ENCODE measurements around the gene NLGN1. TPM values are rescaled to one million over a fixed set of nuclear protein-coding genes. Genes with fewer than 3 reads are reported as not detected.
A peak's percentile ranks its signal among the peaks of the same experiment; 100 is the strongest.

The NLGN1 gene
- total and polyA plus RNA-seq, 9 of the 15 experiments (the other 6 are each of a cell fraction or from before 2014, with no cell fraction given): under 0.01 to 0.01 TPM; not detected in 7

DNA sequence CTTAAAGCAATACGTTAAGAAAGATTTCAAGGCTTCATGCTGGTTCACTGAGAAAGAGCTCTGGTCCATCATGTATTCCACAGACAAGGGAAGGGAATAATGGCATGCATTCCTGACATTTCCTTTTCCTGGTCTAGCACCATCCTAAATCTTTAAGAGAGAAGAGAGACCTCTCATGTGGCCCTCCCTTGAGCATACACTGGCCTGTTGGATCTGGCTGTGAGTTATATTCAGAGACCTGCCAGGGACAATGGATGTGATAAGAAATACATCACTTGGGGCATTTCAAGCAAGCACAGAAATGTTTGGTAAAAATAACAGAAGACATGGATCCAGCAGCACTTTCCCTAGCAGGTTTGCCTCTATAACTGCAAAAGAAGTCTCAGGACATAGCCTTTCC is 507.8 kb downstream of the NLGN1 start:
- CTCF ChIA-PET (ENCODE audit: low intra/inter-chr PET ratio): no interaction called here

DNA sequence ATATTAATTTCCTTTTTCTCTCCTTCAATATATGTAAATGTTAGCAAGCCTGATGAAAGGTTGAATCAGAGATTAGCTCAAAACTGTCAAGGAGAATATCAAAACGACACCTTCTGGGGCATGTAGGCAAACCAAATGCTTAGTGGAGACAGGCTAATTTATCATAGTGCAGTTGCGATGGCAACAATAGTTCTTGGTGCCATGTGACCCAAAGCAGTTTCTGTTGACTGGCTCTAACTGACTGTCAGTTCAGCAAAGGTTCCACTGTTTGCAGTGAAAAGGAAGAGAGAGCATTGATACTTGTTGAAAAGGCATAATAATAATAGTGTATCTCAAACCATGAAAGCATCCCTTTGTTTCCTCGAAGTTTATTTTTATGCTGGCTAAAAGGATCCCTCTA is 513.9 kb downstream of the NLGN1 start:
- WGBS (ENCODE audit: insufficient coverage, low coverage, missing lambda C conversion rate): 0% methylated on average over 3 of the region's 3 CpGs
- Histone ChIP-seq H2AFZ (ENCODE audit: low read depth, low read length) (no peak overlapping the region), H4K20me1 (replicated peaks; ENCODE audit: control insufficient read depth, insufficient read depth, low read length) (no peaks in the 10 kb centered on the region), H3K9me1 (ENCODE audit: control insufficient read depth, insufficient read depth, low read length) (no peaks in the 10 kb centered on the region), H3K9ac (ENCODE audit: insufficient read depth in 1 of 2, low read depth in 2 of 2, low read length in 2 of 2) (no peak overlapping the region), H3K79me2 (ENCODE audit: control insufficient read depth, insufficient read depth, low read length) (no peaks in the 10 kb centered on the region), H3K9me3 (replicated peaks; ENCODE audit: control insufficient read depth, insufficient read depth, low read depth, low read length) (no peaks in the 10 kb centered on the region), H3K4me3 (no peak overlapping the region), H3K4me2 (ENCODE audit: insufficient read depth, low read length) (no peak overlapping the region), H3K36me3 (ENCODE audit: control insufficient read depth, insufficient read depth, low read length) (no peaks in the 10 kb centered on the region), H3K27ac (ENCODE audit: extremely low read depth, low read depth, low read length) (no peak overlapping the region), H3K27me3 (ENCODE audit: control insufficient read depth in 2 of 2, insufficient read depth in 2 of 2, low read length in 2 of 2) (no peaks in the 10 kb centered on the region), H3K4me1 (replicated peaks in 1 of 2; ENCODE audit: control insufficient read depth in 2 of 2, insufficient read depth in 2 of 2, low read length in 2 of 2) (no peaks in the 10 kb centered on the region)
- FAIRE-seq (no peak), ATAC-seq (no peak), DNase-seq (ENCODE audit: extremely low read depth in 1 of 4, low spot score in 3 of 4) (no peak)
- TF ChIP-seq, protein P1, sequence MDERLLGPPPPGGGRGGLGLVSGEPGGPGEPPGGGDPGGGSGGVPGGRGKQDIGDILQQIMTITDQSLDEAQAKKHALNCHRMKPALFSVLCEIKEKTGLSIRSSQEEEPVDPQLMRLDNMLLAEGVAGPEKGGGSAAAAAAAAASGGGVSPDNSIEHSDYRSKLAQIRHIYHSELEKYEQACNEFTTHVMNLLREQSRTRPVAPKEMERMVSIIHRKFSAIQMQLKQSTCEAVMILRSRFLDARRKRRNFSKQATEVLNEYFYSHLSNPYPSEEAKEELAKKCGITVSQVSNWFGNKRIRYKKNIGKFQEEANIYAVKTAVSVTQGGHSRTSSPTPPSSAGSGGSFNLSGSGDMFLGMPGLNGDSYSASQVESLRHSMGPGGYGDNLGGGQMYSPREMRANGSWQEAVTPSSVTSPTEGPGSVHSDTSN (CRISPR knock-in tag; IDR thresholded peaks at IDR 0.05; ENCODE audit: low read depth): no peak
- TF ChIP-seq, protein P1 (tag; conservative IDR thresholded peaks at IDR 0.05; ENCODE audit: low read depth): 0 out of 2 replicates have a peak, but pooled peaks have one; percentile 34
- TF ChIP-seq MEIS2 (IDR thresholded peaks at IDR 0.05; ENCODE audit: partially characterized antibody) (peak; percentile 27), GATA2 (CRISPR knock-in tag; IDR thresholded peaks at IDR 0.05) (no peak), RFX1 (IDR thresholded peaks at IDR 0.05) (peak; percentile 26; the same call in 1 of the 2 replicates)
- BruUV-seq (replicated peaks): no TSS peak
- in situ Hi-C loops (cut with MboI): no loop called here
- intact Hi-C loops (cut with micrococcal nuclease): no loop called here
- CTCF ChIA-PET (ENCODE audit: low intra/inter-chr PET ratio): no interaction called here
- POLR2A ChIA-PET: no interaction called here

More for the DNA sequence above, 507.8 kb downstream of the NLGN1 start:
- Histone ChIP-seq H2AFZ (ENCODE audit: low read depth, low read length) (no peak overlapping the region), H3K9me3 (replicated peaks; ENCODE audit: control insufficient read depth, insufficient read depth, low read depth, low read length) (no peaks in the 10 kb centered on the region), H3K79me2 (ENCODE audit: control insufficient read depth, insufficient read depth, low read length) (no peaks in the 10 kb centered on the region), H3K36me3 (ENCODE audit: control insufficient read depth, insufficient read depth, low read length) (no peaks in the 10 kb centered on the region), H3K9me1 (ENCODE audit: control insufficient read depth, insufficient read depth, low read length) (no peaks in the 10 kb centered on the region), H3K9ac (ENCODE audit: insufficient read depth in 1 of 2, low read depth in 2 of 2, low read length in 2 of 2) (no peak overlapping the region), H3K4me1 (replicated peaks in 1 of 2; ENCODE audit: control insufficient read depth in 2 of 2, insufficient read depth in 2 of 2, low read length in 2 of 2) (no peaks in the 10 kb centered on the region), H3K4me3 (no peak overlapping the region), H3K27me3 (ENCODE audit: control insufficient read depth in 2 of 2, insufficient read depth in 2 of 2, low read length in 2 of 2) (no peaks in the 10 kb centered on the region), H4K20me1 (replicated peaks; ENCODE audit: control insufficient read depth, insufficient read depth, low read length) (no peaks in the 10 kb centered on the region), H3K27ac (ENCODE audit: extremely low read depth, low read depth, low read length) (no peak overlapping the region), H3K4me2 (ENCODE audit: insufficient read depth, low read length) (no peak overlapping the region)
- no peak for TF ChIP-seq EGR1 (conservative IDR thresholded peaks at IDR 0.05)
- WGBS (ENCODE audit: insufficient coverage, low coverage, missing lambda C conversion rate): 0% methylated on average over 1 of the region's 1 CpG
- ATAC-seq (no peak), DNase-seq (ENCODE audit: extremely low read depth in 1 of 4, low spot score in 3 of 4) (no peak), FAIRE-seq (no peak)
- no TSS peak for BruUV-seq (replicated peaks)
- intact Hi-C loops (cut with micrococcal nuclease): no loop called here
- POLR2A ChIA-PET: no interaction called here
- in situ Hi-C loops (cut with MboI): no loop called here
